Mononuclear cell (primary cell): ENCODE results near the gene RAB24. TPM values are rescaled to one million over a fixed set of nuclear protein-coding genes. Genes with fewer than 3 reads are reported as not detected.

Experiments
- H3K27me3 ChIP-seq: 2 replicates; pipeline ENCODE4 v1.6.0; 2011; ENCODE audit warnings: low read length, control low read depth; ENCODE audit not compliant: insufficient read depth
- H3K4me1 ChIP-seq: 2 replicates; pipeline ENCODE4 v1.5.1; 2011; ENCODE audit warnings: mild to moderate bottlenecking, low read length, control low read depth; ENCODE audit not compliant: insufficient read depth
- H3K4me3 ChIP-seq: 2 replicates; pipeline ENCODE4 v1.5.1; 2011; ENCODE audit warnings: mild to moderate bottlenecking, low read length, moderate library complexity
- H3K9me3 ChIP-seq: 2 replicates; pipeline ENCODE4 v1.5.1; 2011; ENCODE audit warnings: low read depth, mild to moderate bottlenecking, control low read depth, low read length
- total RNA-seq: library from RNA; depleted of rRNA; stranded (reverse); fragments of >200 nt; gene quantifications from one replicate; pipeline ENCODE4 v1.2.3, GENCODE V29; 2012

Gene RAB24
- total RNA-seq, 1 donor: 20.1 TPM

- Histone ChIP-seq H3K4me3 (no peak overlapping the region), H3K9me3 (no peaks in the 10 kb centered on the region), H3K4me1 (peaks cover 68% of the 10 kb centered on the region), H3K27me3 (no peaks in the 10 kb centered on the region)
Observed at GRCh38 chr5:177296581-177296980, 6.9 kb downstream of the RAB24 start.

GRCh38 chr5:177295924-177296323 lies 7.6 kb downstream of the RAB24 start:
- Histone ChIP-seq H3K27me3 (no peaks in the 10 kb centered on the region), H3K4me3 (no peak overlapping the region), H3K4me1 (peaks cover 61% of the 10 kb centered on the region), H3K9me3 (no peaks in the 10 kb centered on the region)

GRCh38 chr5:177294632-177295031 lies 8.9 kb downstream of the RAB24 start:
- Histone ChIP-seq H3K9me3 (no peaks in the 10 kb centered on the region), H3K4me3 (no peak overlapping the region), H3K27me3 (no peaks in the 10 kb centered on the region), H3K4me1 (peaks cover 48% of the 10 kb centered on the region)

DNA sequence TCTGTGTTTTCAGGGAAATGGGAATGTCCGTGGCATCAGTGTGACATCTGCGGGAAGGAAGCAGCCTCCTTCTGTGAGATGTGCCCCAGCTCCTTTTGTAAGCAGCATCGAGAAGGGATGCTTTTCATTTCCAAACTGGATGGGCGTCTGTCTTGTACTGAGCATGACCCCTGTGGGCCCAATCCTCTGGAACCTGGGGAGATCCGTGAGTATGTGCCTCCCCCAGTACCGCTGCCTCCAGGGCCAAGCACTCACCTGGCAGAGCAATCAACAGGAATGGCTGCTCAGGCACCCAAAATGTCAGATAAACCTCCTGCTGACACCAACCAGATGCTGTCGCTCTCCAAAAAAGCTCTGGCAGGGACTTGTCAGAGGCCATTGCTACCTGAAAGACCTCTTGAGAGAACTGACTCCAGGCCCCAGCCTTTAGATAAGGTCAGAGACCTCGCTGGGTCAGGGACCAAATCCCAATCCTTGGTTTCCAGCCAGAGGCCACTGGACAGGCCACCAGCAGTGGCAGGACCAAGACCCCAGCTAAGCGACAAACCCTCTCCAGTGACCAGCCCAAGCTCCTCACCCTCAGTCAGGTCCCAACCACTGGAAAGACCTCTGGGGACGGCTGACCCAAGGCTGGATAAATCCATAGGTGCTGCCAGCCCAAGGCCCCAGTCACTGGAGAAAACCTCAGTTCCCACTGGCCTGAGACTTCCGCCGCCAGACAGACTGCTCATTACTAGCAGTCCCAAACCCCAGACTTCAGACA lies 9.5 kb downstream of the RAB24 start:
- no peaks in the 10 kb centered on the region for H3K9me3 ChIP-seq
- peaks cover 42% of the 10 kb centered on the region for H3K4me1 ChIP-seq
- H3K4me3 ChIP-seq: no peak overlapping the region
- H3K27me3 ChIP-seq: no peaks in the 10 kb centered on the region

DNA sequence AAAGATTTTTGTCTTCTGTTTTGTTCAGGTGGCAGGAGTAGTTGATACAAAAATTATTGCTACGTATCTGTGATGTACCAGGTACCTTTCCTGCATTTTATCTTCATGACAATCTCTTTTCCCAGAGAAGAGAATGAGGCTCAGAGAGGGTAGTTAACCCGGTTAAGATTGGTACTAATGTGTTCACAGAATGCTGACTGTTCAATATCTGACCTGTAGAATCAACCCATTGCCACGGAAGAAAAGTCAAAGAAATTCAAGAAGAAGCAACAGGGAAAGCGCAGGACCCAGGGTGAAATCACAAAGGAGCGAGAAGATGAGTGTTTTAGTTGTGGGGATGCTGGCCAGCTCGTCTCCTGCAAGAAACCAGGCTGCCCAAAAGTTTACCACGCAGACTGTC lies 11.8 kb downstream of the RAB24 start:
- peaks cover 20% of the 10 kb centered on the region for H3K4me1 ChIP-seq
- no peaks in the 10 kb centered on the region for H3K9me3 ChIP-seq
- no peak overlapping the region for H3K4me3 ChIP-seq
- H3K27me3 ChIP-seq: no peaks in the 10 kb centered on the region

GRCh38 chr5:177290816-177291596 lies 12.5 kb downstream of the RAB24 start:
- no peaks in the 10 kb centered on the region for H3K9me3 ChIP-seq
- H3K27me3 ChIP-seq: no peaks in the 10 kb centered on the region
- peaks cover 12% of the 10 kb centered on the region for H3K4me1 ChIP-seq
- no peak overlapping the region for H3K4me3 ChIP-seq

DNA sequence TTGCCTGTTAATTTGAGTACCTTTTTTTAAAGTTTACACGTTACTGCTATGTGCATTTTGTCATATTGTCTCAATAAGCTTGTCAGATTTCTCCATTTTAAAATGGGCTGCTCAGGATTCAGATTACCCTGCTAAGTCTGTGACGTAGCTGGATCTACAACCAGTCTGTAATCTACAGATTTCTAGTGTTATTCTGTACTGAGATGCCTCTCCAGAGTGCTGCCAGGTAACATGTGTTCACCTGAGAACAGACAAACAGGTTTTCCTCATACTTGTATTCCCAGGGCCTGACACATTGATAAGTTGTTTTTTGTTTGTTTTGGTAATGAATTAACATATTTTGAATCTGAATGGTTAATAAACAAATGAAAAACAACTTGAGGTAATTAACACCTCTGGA lies 15.3 kb downstream of the RAB24 start:
- no peaks in the 10 kb centered on the region for H3K9me3 ChIP-seq
- H3K27me3 ChIP-seq: no peaks in the 10 kb centered on the region
- no peak overlapping the region for H3K4me3 ChIP-seq
- H3K4me1 ChIP-seq: no peaks in the 10 kb centered on the region

- H3K4me3 ChIP-seq: no peak overlapping the region
- H3K9me3 ChIP-seq: no peaks in the 10 kb centered on the region
- H3K4me1 ChIP-seq: no peaks in the 10 kb centered on the region
- no peaks in the 10 kb centered on the region for H3K27me3 ChIP-seq
Observed at GRCh38 chr5:177276886-177277285, 26.6 kb downstream of the RAB24 start.

DNA sequence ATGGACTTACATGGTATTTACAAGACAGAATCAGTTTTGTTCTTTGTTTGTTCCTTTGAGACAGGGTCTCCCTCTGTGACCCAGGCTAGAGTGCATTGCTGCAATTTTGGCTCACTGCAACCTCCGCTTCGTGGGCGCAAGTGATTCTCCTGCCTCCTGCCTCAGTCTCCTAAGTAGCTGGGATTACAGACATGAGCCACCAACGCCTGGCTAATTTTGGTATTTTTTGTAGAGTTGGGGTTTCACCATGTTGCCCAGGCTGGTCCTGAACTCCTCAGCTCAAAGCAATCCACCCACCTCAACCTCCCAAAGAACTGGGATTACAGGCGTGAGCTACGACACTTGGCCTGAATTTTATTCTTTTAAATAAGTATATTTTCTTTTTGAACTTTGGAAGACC lies 27.6 kb downstream of the RAB24 start:
- Histone ChIP-seq H3K4me3 (no peak overlapping the region), H3K9me3 (no peaks in the 10 kb centered on the region), H3K27me3 (no peaks in the 10 kb centered on the region)

GRCh38 chr5:177271113-177271512 lies 32.4 kb downstream of the RAB24 start:
- no peak overlapping the region for H3K4me3 ChIP-seq
- H3K4me1 ChIP-seq: no peaks in the 10 kb centered on the region

More for the DNA sequence above, 27.6 kb downstream of the RAB24 start:
- H3K4me1 ChIP-seq: no peaks in the 10 kb centered on the region

DNA sequence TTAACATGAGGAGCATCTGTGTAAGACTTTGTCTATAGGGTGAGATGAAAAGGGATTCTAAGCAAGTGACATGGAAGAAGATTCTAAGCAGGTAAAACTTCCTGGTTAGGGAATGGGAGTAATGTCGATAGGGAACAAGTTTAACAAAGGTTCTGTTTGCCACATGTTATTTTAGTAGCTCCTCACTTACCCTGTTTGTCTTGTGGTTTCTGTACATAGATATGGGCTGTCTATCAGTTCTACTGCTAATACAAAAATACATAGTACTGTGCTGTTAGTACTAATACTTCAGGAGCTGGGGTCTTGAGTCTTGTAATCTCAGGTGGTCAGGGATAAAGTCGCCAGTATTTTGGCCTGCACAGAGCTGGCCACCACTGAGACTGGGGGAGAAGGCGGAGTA lies 32.9 kb downstream of the RAB24 start:
- Histone ChIP-seq H3K9me3 (no peaks in the 10 kb centered on the region), H3K4me3 (no peak overlapping the region), H3K4me1 (no peaks in the 10 kb centered on the region), H3K27me3 (no peaks in the 10 kb centered on the region)

More at GRCh38 chr5:177271113-177271512, 32.4 kb downstream of the RAB24 start:
- no peaks in the 10 kb centered on the region for H3K9me3 ChIP-seq
- no peaks in the 10 kb centered on the region for H3K27me3 ChIP-seq

- no peaks in the 10 kb centered on the region for H3K27me3 ChIP-seq
- no peaks in the 10 kb centered on the region for H3K9me3 ChIP-seq
- no peak overlapping the region for H3K4me3 ChIP-seq
- no peaks in the 10 kb centered on the region for H3K4me1 ChIP-seq
Observed at GRCh38 chr5:177269976-177270375, 33.5 kb downstream of the RAB24 start.

- H3K4me1 ChIP-seq: no peaks in the 10 kb centered on the region
Observed at GRCh38 chr5:177269232-177269895, 34.2 kb downstream of the RAB24 start.

DNA sequence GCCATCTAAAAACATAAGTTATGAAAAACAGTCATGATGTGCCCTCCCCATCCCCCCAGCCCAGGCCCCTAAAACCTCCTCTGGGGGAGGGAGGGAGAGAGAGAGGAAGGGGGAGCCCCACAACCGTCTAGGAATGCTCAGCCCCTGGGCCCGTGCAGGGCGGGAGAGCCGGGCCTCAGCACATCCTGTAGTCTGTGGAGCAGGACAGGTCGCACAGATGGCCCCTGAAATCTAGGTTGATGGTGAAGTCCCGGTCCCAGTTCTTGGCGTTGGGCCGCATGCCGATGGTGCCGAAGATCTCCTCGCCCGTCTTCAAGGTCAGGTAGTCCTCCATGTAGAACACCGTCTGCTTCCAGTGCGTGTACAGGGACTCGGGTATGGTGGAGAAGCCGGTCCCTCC lies 38.1 kb downstream of the RAB24 start:
- no peaks in the 10 kb centered on the region for H3K9me3 ChIP-seq
- H3K4me1 ChIP-seq: no peaks in the 10 kb centered on the region
- no peak overlapping the region for H3K4me3 ChIP-seq
- H3K27me3 ChIP-seq: no peaks in the 10 kb centered on the region

More at GRCh38 chr5:177269232-177269895, 34.2 kb downstream of the RAB24 start:
- H3K27me3 ChIP-seq: no peaks in the 10 kb centered on the region
- no peak overlapping the region for H3K4me3 ChIP-seq
- no peaks in the 10 kb centered on the region for H3K9me3 ChIP-seq

GRCh38 chr5:177264178-177264577 lies 39.3 kb downstream of the RAB24 start:
- H3K9me3 ChIP-seq: no peaks in the 10 kb centered on the region
- H3K27me3 ChIP-seq: no peaks in the 10 kb centered on the region
- no peaks in the 10 kb centered on the region for H3K4me1 ChIP-seq
- no peak overlapping the region for H3K4me3 ChIP-seq
